HFFc6 (cell line): ENCODE results near the gene BST2. TPM values are rescaled to one million over a fixed set of nuclear protein-coding genes. Genes with fewer than 3 reads are reported as not detected.

ENCODE experiments used
- DNase-seq: peaks from one replicate; pipeline ENCODE4 v3.0.0-alpha.2; 2018
- H3K27ac Mint-ChIP-seq: 2 replicates; pipeline ENCODE4 v1.8.0; 2020; ENCODE audit warnings: mild to moderate bottlenecking, mixed read lengths
- H3K27me3 Mint-ChIP-seq: 2 replicates; pipeline ENCODE4 v1.8.0; 2021; ENCODE audit warnings: mild to moderate bottlenecking, moderate library complexity, mixed read lengths; ENCODE audit not compliant: insufficient read depth
- H3K36me3 Mint-ChIP-seq: 2 replicates; pipeline ENCODE4 v1.8.0; 2021; ENCODE audit warnings: low read depth, mixed read lengths
- H3K4me1 Mint-ChIP-seq: 2 replicates; pipeline ENCODE4 v1.8.0; 2020; ENCODE audit warnings: low read depth, mixed read lengths
- H3K4me3 Mint-ChIP-seq: 2 replicates; pipeline ENCODE4 v1.8.0; 2020; ENCODE audit warnings: mild to moderate bottlenecking, moderate library complexity, mixed read lengths
- H3K9me3 Mint-ChIP-seq: 2 replicates; pipeline ENCODE4 v1.8.0; 2020; ENCODE audit warnings: mild to moderate bottlenecking, mixed read lengths
- total RNA-seq, 6 experiments: library from RNA; stranded (reverse); fragmentation: NEBNext Ultra II Directional; extraction: Animal tissue kit (Norgen Biotek cat#: 25700); gene quantifications; 2 replicates in 1 of 6; 3 replicates in 5 of 6; pipeline ENCODE4 v1.2.3, GENCODE V29; 2021
- TF ChIP-seq, protein P1 (sequence below): fragments of 200-600 bp; sonication (generic); IDR thresholded peaks from 2 replicates; pipeline ENCODE4 v1.5.0; 2021; ENCODE audit warnings: antibody characterized with exemption, mild to moderate bottlenecking

The BST2 gene
- total RNA-seq, 6 experiments from 2014 or later = 0.21 to 0.59 (median 0.34) TPM; not detected in 3

DNA sequence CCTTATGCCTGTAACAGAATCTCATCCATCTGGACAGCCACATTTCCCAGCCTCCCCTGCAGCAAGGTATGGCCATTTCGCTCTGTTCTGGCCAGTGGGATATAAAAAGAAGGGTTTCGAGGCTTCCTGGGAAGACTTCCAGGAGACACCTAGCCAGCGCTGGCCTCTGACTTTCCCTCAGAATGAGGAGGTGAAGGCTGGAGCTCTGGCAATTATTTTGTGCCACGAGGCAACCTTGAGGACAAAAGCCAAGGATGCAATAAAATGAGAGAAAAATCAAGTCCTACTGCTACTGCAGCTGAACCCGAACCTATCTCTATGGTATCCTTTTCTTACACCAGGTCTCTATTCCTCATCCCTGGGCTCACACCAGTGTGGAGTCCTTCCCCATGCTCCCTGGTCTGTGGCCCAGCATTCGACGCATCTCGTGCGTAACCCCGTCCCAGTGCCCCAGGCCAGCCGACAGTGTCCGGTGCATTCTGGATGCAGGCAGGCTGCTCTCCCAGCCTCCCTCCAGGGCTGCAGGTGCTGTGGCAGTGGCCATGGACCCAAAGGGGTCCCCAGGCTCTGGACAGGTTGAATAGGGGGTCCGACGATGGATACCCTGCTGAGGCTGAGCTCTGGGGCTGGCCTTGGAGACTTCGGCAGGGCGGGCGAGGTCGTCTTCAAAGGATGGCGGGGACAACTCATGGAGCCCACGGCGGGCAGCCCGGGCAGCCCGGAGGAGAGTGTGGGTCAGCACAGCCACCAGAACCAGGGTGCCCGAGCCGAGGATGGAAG lies 30.9 kb upstream of the BST2 start:
- DNase-seq = no peak
- H3K36me3 Mint-ChIP-seq = no peaks in the 10 kb centered on the region
- no peak overlapping the region for H3K27ac Mint-ChIP-seq
- H3K4me3 Mint-ChIP-seq = no peak overlapping the region
- peaks cover 1% of the 10 kb centered on the region for H3K4me1 Mint-ChIP-seq
- TF ChIP-seq, protein P1, sequence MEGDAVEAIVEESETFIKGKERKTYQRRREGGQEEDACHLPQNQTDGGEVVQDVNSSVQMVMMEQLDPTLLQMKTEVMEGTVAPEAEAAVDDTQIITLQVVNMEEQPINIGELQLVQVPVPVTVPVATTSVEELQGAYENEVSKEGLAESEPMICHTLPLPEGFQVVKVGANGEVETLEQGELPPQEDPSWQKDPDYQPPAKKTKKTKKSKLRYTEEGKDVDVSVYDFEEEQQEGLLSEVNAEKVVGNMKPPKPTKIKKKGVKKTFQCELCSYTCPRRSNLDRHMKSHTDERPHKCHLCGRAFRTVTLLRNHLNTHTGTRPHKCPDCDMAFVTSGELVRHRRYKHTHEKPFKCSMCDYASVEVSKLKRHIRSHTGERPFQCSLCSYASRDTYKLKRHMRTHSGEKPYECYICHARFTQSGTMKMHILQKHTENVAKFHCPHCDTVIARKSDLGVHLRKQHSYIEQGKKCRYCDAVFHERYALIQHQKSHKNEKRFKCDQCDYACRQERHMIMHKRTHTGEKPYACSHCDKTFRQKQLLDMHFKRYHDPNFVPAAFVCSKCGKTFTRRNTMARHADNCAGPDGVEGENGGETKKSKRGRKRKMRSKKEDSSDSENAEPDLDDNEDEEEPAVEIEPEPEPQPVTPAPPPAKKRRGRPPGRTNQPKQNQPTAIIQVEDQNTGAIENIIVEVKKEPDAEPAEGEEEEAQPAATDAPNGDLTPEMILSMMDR = no peak
- peaks cover 2% of the 10 kb centered on the region for H3K9me3 Mint-ChIP-seq
- no peaks in the 10 kb centered on the region; the same call in none of the 2 replicates for H3K27me3 Mint-ChIP-seq

DNA sequence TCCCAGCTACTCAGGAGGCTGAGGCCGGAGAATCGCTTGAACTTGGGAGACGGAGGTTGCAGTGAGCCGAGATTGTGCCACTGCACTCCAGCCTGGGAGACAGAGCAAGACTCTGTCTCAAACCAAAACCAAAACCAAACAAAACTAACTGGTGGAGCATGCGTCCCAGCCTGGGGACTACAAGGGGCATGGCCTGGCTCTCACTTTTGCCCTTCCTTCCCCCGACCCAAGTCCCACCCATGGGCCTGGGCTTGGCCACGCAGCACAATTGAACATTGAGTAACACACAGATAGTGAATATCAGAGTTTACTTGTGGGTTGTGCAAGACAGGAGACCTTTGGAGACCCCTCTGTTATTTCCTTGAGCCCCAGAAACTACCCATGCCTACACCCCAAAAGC lies 29.8 kb upstream of the BST2 start:
- TF ChIP-seq, protein P1 = no peak
- Mint-ChIP-seq H3K27me3 (no peaks in the 10 kb centered on the region; the same call in none of the 2 replicates), H3K9me3 (no peaks in the 10 kb centered on the region)

DNA sequence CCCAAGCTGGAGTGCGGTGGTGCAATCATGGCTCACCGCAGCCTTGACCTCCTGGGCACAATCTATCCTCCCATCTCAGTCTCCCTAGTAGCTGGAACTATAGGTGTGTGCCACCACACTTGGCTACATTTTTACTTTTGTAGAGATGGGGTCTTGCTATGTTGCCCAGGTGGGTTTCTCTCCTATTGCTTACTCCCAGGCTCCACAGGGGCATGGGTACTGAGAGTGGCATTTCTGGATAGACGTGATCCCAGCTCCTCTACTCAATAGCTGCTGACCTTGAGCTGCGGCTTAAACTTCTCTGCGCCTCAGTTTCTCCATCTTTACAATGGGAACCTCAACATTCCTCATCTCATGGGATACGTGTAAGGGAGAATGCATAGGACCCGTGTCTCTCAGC lies 26.0 kb upstream of the BST2 start:
- Mint-ChIP-seq H3K4me1 (no peaks in the 10 kb centered on the region), H3K27ac (no peak overlapping the region), H3K27me3 (peaks cover 3% of the 10 kb centered on the region), H3K36me3 (no peaks in the 10 kb centered on the region), H3K4me3 (no peak overlapping the region), H3K9me3 (no peaks in the 10 kb centered on the region)
- no peak for DNase-seq
- TF ChIP-seq, protein P1 = no peak

More for the DNA sequence above, 29.8 kb upstream of the BST2 start:
- H3K27ac Mint-ChIP-seq = no peak overlapping the region
- no peaks in the 10 kb centered on the region for H3K36me3 Mint-ChIP-seq
- no peak overlapping the region for H3K4me3 Mint-ChIP-seq
- no peaks in the 10 kb centered on the region for H3K4me1 Mint-ChIP-seq
- no peak for DNase-seq

DNA sequence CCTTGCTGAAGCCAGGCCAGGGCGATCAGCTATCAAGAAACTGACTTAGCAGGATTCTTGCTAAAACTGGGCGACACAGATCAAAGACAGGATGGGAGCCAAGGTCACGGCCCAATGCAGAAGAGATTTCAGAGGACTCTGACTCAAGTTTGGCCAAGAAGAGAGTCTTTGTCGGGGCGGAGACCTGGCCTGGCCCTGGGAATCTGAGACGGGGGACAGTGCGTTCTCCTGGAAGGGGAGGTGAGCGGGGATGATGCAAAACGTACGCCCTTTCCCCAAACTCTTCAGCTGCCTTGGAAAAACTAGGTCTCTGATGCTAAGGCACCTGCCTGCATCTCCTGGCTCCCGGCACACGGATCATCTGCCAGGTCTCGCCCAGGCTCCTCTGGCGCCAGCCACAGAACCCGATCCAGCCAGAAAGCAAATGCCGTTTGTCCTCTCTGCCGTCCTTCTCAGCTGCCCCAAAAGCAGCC lies 24.2 kb upstream of the BST2 start:
- Mint-ChIP-seq H3K9me3 (no peaks in the 10 kb centered on the region), H3K27ac (no peak overlapping the region), H3K27me3 (peaks cover 3% of the 10 kb centered on the region), H3K4me3 (no peak overlapping the region), H3K4me1 (no peaks in the 10 kb centered on the region), H3K36me3 (no peaks in the 10 kb centered on the region)
- TF ChIP-seq, protein P1 = no peak
- no peak for DNase-seq

DNA sequence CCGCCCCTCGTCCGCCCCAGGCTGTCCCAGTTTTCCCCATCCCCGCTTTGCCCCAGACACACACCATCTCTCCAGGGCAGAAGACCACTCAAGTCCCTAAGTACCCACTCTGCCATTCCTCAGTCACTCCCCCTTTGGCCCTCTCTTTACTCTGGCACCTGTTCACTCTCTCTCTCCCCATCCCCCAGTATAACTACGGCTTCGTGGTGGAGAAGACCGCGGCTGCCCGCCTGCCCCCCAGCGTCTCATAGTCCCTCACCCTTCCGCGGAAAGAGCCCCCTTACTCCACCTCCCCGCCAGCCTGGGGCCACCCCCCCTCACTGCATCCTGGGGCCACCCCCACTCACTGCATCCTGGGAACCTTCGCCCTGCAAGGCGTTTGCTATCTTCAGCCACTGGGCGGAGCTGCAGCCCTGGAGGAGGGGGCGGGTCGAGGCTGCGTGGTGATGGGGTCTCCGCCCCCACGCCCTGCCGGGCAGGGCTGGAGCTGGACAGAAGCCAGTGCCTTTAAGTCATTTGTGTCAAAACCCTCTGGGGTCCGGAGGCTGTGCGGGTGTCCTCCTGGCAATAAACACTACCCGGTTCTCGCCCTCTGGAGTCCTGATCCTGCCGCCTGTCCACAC lies 19.4 kb upstream of the BST2 start:
- TF ChIP-seq, protein P1 = peak; percentile 58
- Mint-ChIP-seq H3K9me3 (no peaks in the 10 kb centered on the region), H3K27me3 (peaks cover 3% of the 10 kb centered on the region), H3K27ac (no peak overlapping the region), H3K4me3 (no peak overlapping the region), H3K36me3 (no peaks in the 10 kb centered on the region), H3K4me1 (peaks cover 6% of the 10 kb centered on the region)
- DNase-seq = no peak
